ENCODE results near the gene LAMA5. TPM values are rescaled to one million over a fixed set of nuclear protein-coding genes. Genes with fewer than 3 reads are reported as not detected.

LAMA5 gene
- polyA plus RNA-seq, 1 donor (not counting 4 experiments of a cell fraction or from before 2014, with no cell fraction given), result 8.7 TPM

- Histone ChIP-seq H4K20me1 (ENCODE audit: control insufficient read depth, extremely low read depth, insufficient read depth, low read length) (no peaks in the 10 kb centered on the region), H3K9me1 (ENCODE audit: control insufficient read depth, extremely low read depth, insufficient read depth, low read length) (no peaks in the 10 kb centered on the region), H3K27me3 (ENCODE audit: control insufficient read depth, extremely low read depth, insufficient read depth, low read length) (no peaks in the 10 kb centered on the region), H3K79me2 (ENCODE audit: control insufficient read depth, insufficient read depth, low read length) (peaks cover 1% of the 10 kb centered on the region), H3K9me3 (ENCODE audit: control insufficient read depth, low read depth, low read length) (no peaks in the 10 kb centered on the region), H2AFZ (ENCODE audit: control insufficient read depth, low read length) (no peak overlapping the region), H3K9ac (ENCODE audit: control insufficient read depth, extremely low read depth, insufficient read depth, low read length) (no peak overlapping the region), H3K4me1 (ENCODE audit: control insufficient read depth, extremely low read depth, insufficient read depth, low read length) (peaks cover 7% of the 10 kb centered on the region), H3K27ac (ENCODE audit: control insufficient read depth, insufficient read depth, low read length) (no peak overlapping the region), H3K36me3 (ENCODE audit: control insufficient read depth in 2 of 2, extremely low read depth in 1 of 2, insufficient read depth in 2 of 2, low read length in 2 of 2) (no peaks in the 10 kb centered on the region), H3K4me2 (ENCODE audit: control insufficient read depth, extremely low read depth, insufficient read depth, low read depth, low read length) (no peak overlapping the region), H3K4me3 (ENCODE audit: control insufficient read depth in 2 of 3, extremely low read depth in 1 of 3, insufficient read depth in 2 of 3, low read depth in 1 of 3, low read length in 3 of 3) (no peak overlapping the region)
- TF ChIP-seq CTCF (optimal IDR thresholded peaks at IDR 0.05 in 1 of 3, IDR thresholded peaks at IDR 0.05 in 1 of 3, conservative IDR thresholded peaks at IDR 0.05 in 1 of 3; ENCODE audit: extremely low read depth in 1 of 3, insufficient read depth in 2 of 3, low read length in 3 of 3) (no peak), EZH2 (IDR thresholded peaks at IDR 0.05; ENCODE audit: low read length) (no peak)
- no peak for DNase-seq (ENCODE audit: low read depth, low spot score)
- dilution Hi-C loops (cut with MboI; ENCODE audit: extremely low pct_ligation_motif_present, low sequenced_read_pairs), result no loop called here
- no peak for FAIRE-seq
Measured at GRCh38 chr20:62411479-62412193, 44.5 kb upstream of the LAMA5 start.

GRCh38 chr20:62410746-62411478 is 43.8 kb upstream of the LAMA5 start:
- H3K4me2 ChIP-seq (ENCODE audit: control insufficient read depth, extremely low read depth, insufficient read depth, low read depth, low read length), result no peak overlapping the region
- H3K9me1 ChIP-seq (ENCODE audit: control insufficient read depth, extremely low read depth, insufficient read depth, low read length), result no peaks in the 10 kb centered on the region
- H3K36me3 ChIP-seq (ENCODE audit: control insufficient read depth in 2 of 2, extremely low read depth in 1 of 2, insufficient read depth in 2 of 2, low read length in 2 of 2), result no peaks in the 10 kb centered on the region
- TF ChIP-seq CTCF (optimal IDR thresholded peaks at IDR 0.05 in 1 of 3, IDR thresholded peaks at IDR 0.05 in 1 of 3, conservative IDR thresholded peaks at IDR 0.05 in 1 of 3; ENCODE audit: extremely low read depth in 1 of 3, insufficient read depth in 2 of 3, low read length in 3 of 3) (no peak), EZH2 (IDR thresholded peaks at IDR 0.05; ENCODE audit: low read length) (no peak)
- DNase-seq (ENCODE audit: low read depth, low spot score), result no peak
- H3K9ac ChIP-seq (ENCODE audit: control insufficient read depth, extremely low read depth, insufficient read depth, low read length), result no peak overlapping the region
- no peaks in the 10 kb centered on the region for H3K9me3 ChIP-seq (ENCODE audit: control insufficient read depth, low read depth, low read length)
- dilution Hi-C loops (cut with MboI; ENCODE audit: extremely low pct_ligation_motif_present, low sequenced_read_pairs), result no loop called here
- no peak for FAIRE-seq
- no peaks in the 10 kb centered on the region for H4K20me1 ChIP-seq (ENCODE audit: control insufficient read depth, extremely low read depth, insufficient read depth, low read length)
- peaks cover 12% of the 10 kb centered on the region for H3K4me1 ChIP-seq (ENCODE audit: control insufficient read depth, extremely low read depth, insufficient read depth, low read length)
- H2AFZ ChIP-seq (ENCODE audit: control insufficient read depth, low read length), result no peak overlapping the region
- H3K79me2 ChIP-seq (ENCODE audit: control insufficient read depth, insufficient read depth, low read length), result peaks cover 7% of the 10 kb centered on the region
- no peaks in the 10 kb centered on the region for H3K27me3 ChIP-seq (ENCODE audit: control insufficient read depth, extremely low read depth, insufficient read depth, low read length)
- no peak overlapping the region for H3K4me3 ChIP-seq (ENCODE audit: control insufficient read depth in 2 of 3, extremely low read depth in 1 of 3, insufficient read depth in 2 of 3, low read depth in 1 of 3, low read length in 3 of 3)
- H3K27ac ChIP-seq (ENCODE audit: control insufficient read depth, insufficient read depth, low read length), result no peak overlapping the region

Data from keratinocyte (primary cell).